AG09319 (cell line): Measurements from ENCODE around the gene FARP1.

Source experiments
- DNase-seq: peaks from one replicate; pipeline ENCODE4 v3.0.0-alpha.2; 2010; ENCODE audit warnings: low read depth; ENCODE audit errors: extremely low read depth
- TF ChIP-seq, protein P1 (sequence below): IDR thresholded peaks from 2 replicates; pipeline ENCODE4 v1.5.1; 2011; ENCODE audit warnings: low read depth, mild to moderate bottlenecking, inconsistent platforms, low read length, moderate library complexity

The FARP1 gene

DNA sequence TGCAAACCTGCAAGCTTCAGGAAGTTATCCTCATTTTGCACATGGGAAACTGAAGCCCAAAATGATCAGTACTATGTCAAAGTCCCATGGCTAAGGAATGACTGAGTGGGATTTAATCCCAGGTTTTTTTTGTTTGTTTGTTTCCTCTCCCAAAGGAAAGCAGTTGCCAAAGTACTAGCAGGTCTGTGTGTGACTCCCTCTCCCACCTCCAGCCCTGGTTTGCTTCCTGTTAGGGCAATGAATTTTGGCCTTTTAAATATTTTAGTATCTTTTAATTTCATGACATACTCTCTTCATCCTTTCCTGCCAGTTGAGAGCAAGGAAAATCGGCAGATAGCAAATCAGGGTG is 168.3 kb downstream of the FARP1 start:
- DNase-seq: no peak

DNA sequence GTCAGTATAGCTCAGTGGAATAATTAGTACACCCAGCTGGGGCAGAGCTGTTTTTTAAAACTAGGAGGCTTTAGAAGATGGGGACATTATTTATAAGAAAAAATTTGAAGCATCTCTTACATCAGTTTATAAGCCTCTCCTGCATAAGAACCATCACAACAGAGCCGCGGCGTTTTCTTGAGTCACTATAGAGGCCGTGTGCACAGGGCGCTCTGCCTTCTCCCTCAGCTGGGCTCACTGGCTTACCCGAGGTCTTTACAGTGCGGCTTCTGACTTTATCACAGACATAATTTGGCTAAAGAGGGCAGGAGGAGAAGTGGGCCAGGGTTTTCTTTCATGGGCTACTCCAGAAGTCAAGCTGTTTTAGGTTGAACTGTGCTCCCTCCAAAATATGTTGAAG is 169.7 kb downstream of the FARP1 start:
- TF ChIP-seq, protein P1, sequence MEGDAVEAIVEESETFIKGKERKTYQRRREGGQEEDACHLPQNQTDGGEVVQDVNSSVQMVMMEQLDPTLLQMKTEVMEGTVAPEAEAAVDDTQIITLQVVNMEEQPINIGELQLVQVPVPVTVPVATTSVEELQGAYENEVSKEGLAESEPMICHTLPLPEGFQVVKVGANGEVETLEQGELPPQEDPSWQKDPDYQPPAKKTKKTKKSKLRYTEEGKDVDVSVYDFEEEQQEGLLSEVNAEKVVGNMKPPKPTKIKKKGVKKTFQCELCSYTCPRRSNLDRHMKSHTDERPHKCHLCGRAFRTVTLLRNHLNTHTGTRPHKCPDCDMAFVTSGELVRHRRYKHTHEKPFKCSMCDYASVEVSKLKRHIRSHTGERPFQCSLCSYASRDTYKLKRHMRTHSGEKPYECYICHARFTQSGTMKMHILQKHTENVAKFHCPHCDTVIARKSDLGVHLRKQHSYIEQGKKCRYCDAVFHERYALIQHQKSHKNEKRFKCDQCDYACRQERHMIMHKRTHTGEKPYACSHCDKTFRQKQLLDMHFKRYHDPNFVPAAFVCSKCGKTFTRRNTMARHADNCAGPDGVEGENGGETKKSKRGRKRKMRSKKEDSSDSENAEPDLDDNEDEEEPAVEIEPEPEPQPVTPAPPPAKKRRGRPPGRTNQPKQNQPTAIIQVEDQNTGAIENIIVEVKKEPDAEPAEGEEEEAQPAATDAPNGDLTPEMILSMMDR: no peak
- DNase-seq: no peak

More for the DNA sequence above, 168.3 kb downstream of the FARP1 start:
- TF ChIP-seq, protein P1: no peak

DNA sequence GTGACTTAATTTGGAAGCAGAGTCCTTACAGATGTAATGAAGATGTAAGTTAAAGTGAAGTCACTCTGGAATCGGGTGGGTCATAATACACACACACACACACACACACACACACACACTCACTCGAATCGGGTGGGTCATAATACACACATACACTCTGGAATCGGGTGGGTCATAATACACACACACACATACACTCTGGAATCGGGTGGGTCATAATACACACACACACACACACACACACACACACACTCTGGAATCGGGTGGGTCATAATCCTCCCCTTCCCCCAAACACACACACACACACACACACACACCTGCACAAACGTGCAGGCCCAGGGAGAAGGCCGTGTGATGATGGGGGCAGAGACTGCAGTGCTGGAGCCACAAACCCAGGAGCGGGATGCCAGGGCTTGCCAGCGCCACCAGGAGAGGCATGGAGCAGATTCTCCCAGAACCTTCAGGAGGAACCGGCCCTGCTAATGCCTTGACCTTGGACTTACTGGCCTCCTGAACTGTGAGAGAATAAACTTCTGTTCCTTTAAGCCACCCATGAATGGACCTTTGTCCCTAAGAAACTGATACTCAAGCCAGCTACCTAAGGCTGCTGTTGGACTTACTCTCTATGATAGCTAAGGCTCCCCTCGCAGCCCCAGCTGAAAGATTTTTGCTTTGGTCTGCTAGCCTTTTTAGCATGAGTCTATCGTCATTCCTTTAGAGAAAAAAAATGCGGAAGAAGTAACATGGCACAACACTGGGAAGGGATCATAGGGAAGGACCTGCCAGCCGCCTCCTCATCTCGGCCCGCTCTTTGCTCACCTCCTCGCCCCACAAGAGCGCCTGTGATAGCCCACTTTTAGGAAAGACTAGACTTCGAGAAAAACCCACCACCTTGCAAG is 170.4 kb downstream of the FARP1 start:
- DNase-seq: no peak
- TF ChIP-seq, protein P1: no peak

DNA sequence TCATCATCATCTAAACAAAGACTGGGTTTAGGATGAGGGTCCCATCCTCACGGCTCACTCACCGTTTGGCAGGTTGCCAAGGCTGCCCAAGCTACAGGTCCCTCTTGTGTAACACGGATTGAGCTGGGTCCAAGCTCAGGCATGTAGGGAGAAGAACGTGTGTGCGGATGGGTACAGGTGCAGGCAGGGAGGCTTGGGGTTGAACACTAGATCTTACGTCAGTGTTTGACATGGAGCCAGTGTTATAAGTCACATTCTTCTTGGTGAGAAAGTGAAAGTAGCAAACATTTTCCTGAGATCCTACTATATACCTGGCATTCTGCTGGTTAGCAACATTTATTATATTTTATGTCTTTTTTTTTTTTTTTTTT is 171.0 kb downstream of the FARP1 start:
- no peak for DNase-seq
- TF ChIP-seq, protein P1: no peak

DNA sequence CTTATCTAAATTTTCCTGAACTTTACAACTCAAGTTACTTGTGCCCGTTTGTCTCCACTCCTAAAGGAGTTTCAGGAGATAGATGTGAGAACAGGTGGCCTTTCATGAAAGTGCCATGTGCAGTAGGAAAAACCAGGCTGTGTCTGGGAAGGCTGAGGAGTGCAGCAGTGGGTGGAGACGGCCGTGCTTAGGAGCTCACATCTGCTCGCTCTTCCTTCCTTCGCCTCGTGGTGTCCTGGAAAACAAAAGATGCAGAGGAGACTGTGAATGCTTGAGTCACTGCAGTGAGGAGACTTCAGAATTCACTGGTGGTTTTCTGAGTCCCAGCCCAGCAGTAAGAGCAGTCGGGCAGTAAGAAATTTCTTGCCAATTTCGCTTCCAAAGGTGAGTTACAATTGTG is 172.6 kb downstream of the FARP1 start:
- no peak for DNase-seq
- TF ChIP-seq, protein P1: no peak

DNA sequence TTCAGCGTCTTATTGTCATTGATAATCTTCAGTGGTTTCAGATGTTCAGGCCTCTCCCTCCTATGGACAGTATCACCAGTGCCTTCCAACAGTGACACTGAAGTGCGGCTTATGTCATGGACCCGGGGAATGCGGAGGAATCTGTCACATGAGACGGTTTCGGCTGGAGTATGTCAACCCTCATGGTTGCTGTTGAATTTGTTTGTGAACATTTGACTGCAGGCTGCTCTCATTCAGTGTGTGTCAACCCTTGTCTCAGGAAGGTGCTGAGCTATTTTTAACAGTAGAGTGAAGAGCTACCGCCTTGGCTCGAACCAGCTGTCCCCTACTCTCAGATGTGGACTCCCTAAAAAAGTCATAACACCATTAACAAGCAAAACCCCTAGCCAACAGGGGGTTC is 173.0 kb downstream of the FARP1 start:
- TF ChIP-seq, protein P1: no peak

DNA sequence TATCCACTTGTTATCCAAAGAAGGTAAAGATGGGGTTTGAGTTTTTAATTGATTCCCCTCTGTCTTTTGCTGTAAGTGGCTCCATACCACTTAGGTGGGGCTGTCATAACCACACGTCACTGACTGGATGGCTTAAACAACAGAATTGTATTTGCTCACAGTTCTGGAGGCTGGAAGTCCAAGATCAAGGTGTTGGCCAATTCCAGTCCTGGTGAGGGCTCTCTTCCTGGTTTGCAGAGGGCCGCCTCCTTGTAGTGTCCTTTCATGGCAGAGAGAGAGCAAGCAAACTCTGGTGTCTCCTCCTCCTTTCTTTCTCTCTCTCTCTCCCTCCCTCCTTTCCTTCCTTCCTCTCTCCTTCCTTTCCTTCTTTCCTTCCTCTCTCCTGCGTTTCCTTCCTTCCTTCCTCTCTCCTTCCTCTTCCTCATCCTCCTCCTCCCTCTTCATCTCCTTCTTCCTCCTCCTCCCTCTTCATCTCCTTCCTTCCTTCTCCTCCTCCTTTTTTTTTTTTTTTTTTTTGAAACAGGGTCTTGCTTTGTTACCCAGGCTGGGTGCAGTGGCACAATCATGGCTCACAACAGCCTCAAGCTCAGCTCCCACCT is 174.8 kb downstream of the FARP1 start:
- no peak for DNase-seq
- TF ChIP-seq, protein P1: no peak

More for the DNA sequence above, 173.0 kb downstream of the FARP1 start:
- DNase-seq: no peak
